ENCODE measurements around the gene LYSMD3. TPM values are rescaled to one million over a fixed set of nuclear protein-coding genes. Genes with fewer than 3 reads are reported as not detected.

LYSMD3 gene
- total and polyA plus RNA-seq, 9 of the 15 experiments (the other 6 are each of a cell fraction or from before 2014, with no cell fraction given), result 9.5 to 42.3 (median 20.7) TPM

- TF ChIP-seq NFE2L1 (tag; IDR thresholded peaks at IDR 0.05; ENCODE audit: borderline replicate concordance, low read depth) (no peak), ZNF518B (CRISPR knock-in tag; IDR thresholded peaks at IDR 0.05) (no peak), PREB (CRISPR knock-in tag; IDR thresholded peaks at IDR 0.05) (no peak), MLLT1 (IDR thresholded peaks at IDR 0.05) (no peak), CHCHD3 (CRISPR knock-in tag; IDR thresholded peaks at IDR 0.05) (0 out of 2 replicates have a peak, but pooled peaks have one; percentile 77), HOMEZ (CRISPR knock-in tag; IDR thresholded peaks at IDR 0.05) (0 out of 2 replicates have a peak, but pooled peaks have one; percentile 37), KDM4B (IDR thresholded peaks at IDR 0.05; ENCODE audit: borderline replicate concordance in 2 of 2, low read depth in 1 of 2) (no peak), HMGN3 (IDR thresholded peaks at IDR 0.05; ENCODE audit: borderline replicate concordance, extremely low read depth, insufficient read length, low read depth, low read length) (peak; percentile 66), MAX (CRISPR knock-in tag; IDR thresholded peaks at IDR 0.05) (peak; percentile 92), MITF (IDR thresholded peaks at IDR 0.05) (peak; percentile 40; the same call in 1 of the 2 replicates), ARID1B (IDR thresholded peaks at IDR 0.05) (peak; percentile 59)
Measured at GRCh38 chr5:90474235-90475107, 54.9 kb downstream of the LYSMD3 start, which contains the start of the genes MBLAC2 and POLR3G (continued).

Measured in K562 (cell line).